Naive B cell (primary cell): ENCODE data around the gene CD300LG. TPM values are rescaled to one million over a fixed set of nuclear protein-coding genes. Genes with fewer than 3 reads are reported as not detected.
"Not testable (repeated sequence)": the region's sequence is repeated elsewhere in the genome, so short reads cannot be mapped to it uniquely, and the experiment has no call there.

Experiments used
- ATAC-seq, 2 donors: fragments of 150-1000 bp; cut with Tn5 transposase; 2 replicates each; pipeline ENCODE4 v1.10.0; 2021; ENCODE audit warnings: low read depth in 2 of 2, mild to moderate bottlenecking in 2 of 2, moderate library complexity in 2 of 2
- DNase-seq: peaks from one replicate; pipeline ENCODE4 v3.0.0; 2022
- H3K27ac Mint-ChIP-seq, 6 donors: one replicate each; pipeline ENCODE4 v1.8.0; 2020 to 2022; ENCODE audit warnings: mild to moderate bottlenecking in 6 of 6, mixed read lengths in 6 of 6, moderate library complexity in 5 of 6, inconsistent platforms in 2 of 6
- H3K27me3 Mint-ChIP-seq, 3 donors: one replicate each; pipeline ENCODE4 v1.8.0; 2021 to 2022; ENCODE audit warnings: mixed read lengths in 3 of 3, mild to moderate bottlenecking in 1 of 3
- H3K36me3 Mint-ChIP-seq, 2 donors: one replicate each; pipeline ENCODE4 v1.8.0; 2020 to 2022; ENCODE audit warnings: mixed read lengths in 2 of 2, inconsistent platforms in 1 of 2, mild to moderate bottlenecking in 1 of 2
- H3K4me1 Mint-ChIP-seq, 3 donors: one replicate each; pipeline ENCODE4 v1.8.0; 2020 to 2022; ENCODE audit warnings: mixed read lengths in 3 of 3, inconsistent platforms in 1 of 3, mild to moderate bottlenecking in 1 of 3, moderate library complexity in 1 of 3
- H3K4me3 Mint-ChIP-seq, 8 donors: one replicate each; pipeline ENCODE4 v1.8.0; 2020 to 2022; ENCODE audit warnings: mild to moderate bottlenecking in 8 of 8, mixed read lengths in 8 of 8, moderate library complexity in 8 of 8, inconsistent platforms in 2 of 8
- H3K9me3 Mint-ChIP-seq, 7 donors: one replicate each; pipeline ENCODE4 v1.8.0; 2020 to 2022; ENCODE audit warnings: mixed read lengths in 7 of 7, mild to moderate bottlenecking in 5 of 7, inconsistent platforms in 2 of 7, moderate library complexity in 1 of 7
- polyA plus RNA-seq, 6 donors: library from polyadenylated mRNA; unstranded; fragments of 300-500 nt; fragmentation: Illumina TruSeq; gene quantifications; one replicate each; pipeline ENCODE4 v1.2.3, GENCODE V29; 2021; ENCODE audit warnings: low read depth in 6 of 6

The CD300LG gene, protein sequence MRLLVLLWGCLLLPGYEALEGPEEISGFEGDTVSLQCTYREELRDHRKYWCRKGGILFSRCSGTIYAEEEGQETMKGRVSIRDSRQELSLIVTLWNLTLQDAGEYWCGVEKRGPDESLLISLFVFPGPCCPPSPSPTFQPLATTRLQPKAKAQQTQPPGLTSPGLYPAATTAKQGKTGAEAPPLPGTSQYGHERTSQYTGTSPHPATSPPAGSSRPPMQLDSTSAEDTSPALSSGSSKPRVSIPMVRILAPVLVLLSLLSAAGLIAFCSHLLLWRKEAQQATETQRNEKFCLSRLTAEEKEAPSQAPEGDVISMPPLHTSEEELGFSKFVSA
- not detected for polyA plus RNA-seq

DNA sequence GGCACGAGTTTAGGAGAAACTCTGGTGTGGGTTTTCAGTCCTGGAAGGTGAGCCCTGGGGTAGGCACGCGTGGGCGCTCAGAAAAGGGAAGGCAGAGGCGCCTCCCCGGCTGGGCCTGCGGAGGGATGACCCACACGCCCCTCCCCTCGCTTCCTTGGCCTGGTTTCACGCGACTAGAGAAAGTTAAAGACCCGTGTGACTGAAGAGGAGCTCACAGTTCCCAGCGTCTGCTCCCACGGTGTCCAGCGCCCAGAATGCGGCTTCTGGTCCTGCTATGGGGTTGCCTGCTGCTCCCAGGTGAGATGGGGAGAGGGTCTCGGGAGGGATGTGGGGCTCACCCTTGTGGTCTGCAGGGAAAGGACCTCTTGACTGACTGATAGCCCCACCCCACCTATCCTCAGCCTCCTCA lies at the start of gene CD300LG:
TSS of gene CD300LG (plus strand) at position 214 of the 409 bp plus-strand sequence. CDS start at position 255, 41 bp downstream.
- Mint-ChIP-seq H3K4me1 (peaks cover 3 to 6% (median 4%) of the 10 kb centered on the region in 3 donors), H3K9me3 (peaks cover 0 to 5% (median 0%) of the 10 kb centered on the region in 7 donors), H3K36me3 (peaks cover 3 to 13% of the 10 kb centered on the region in 2 donors), H3K27ac (peak within 1 kb of the TSS in 1 of 6 donors; percentile 61), H3K4me3 (no peak within 1 kb of the TSS), H3K27me3 (peaks cover 23 to 62% (median 50%) of the 10 kb centered on the region in 3 donors)
- ATAC-seq (no peak), DNase-seq (no peak)

DNA sequence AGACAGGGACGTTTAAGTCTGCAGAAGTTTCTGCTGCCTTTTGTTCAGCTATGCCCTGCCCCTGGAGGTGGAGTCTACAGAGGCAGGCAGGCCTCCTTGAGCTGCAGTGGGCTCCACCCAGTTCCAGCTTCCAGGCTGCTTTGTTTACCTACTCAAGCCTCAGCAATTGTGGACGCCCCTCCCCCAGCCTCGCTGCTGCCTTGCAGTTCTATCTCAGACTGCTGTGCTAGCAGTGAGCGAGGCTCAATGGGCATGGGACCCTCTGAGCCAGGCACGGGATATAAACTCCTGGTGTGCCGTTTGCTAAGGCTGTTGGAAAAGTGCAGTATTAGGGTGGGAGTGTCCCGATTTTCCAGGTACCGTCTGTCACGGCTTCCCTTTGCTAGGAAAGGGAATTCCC lies 49.0 kb upstream of the CD300LG start:
- not testable (repeated sequence) for H3K36me3 Mint-ChIP-seq, ATAC-seq, H3K9me3 Mint-ChIP-seq, H3K4me1 Mint-ChIP-seq, DNase-seq, H3K4me3 Mint-ChIP-seq, H3K27ac Mint-ChIP-seq
- peaks cover 17 to 57% (median 43%) of the 10 kb centered on the region in 3 donors for H3K27me3 Mint-ChIP-seq

DNA sequence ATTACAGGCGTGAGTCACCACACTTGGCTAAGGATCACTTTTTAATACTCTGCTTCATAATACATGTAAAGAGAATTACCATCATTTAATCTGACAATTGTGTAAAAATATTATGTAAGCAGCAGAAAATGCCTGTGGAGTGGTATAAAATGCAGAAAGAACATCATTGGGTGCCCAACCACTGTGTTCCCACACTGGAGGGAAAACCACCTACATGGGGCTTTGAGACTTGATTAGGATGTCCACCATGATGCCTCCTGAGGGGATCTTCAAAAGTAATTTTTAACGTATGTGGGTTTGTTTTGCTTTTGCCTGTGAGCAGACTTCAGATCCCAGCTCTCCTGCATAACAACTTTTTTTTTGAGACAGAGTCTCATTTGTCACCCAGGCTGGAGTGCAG lies 47.9 kb upstream of the CD300LG start:
- no peak for ATAC-seq
- peaks cover 15 to 64% (median 43%) of the 10 kb centered on the region in 3 donors for H3K27me3 Mint-ChIP-seq
- no peaks in the 10 kb centered on the region for H3K9me3 Mint-ChIP-seq
- no peak for DNase-seq
- no peak overlapping the region for H3K27ac Mint-ChIP-seq
- H3K36me3 Mint-ChIP-seq: no peaks in the 10 kb centered on the region
- no peaks in the 10 kb centered on the region for H3K4me1 Mint-ChIP-seq
- H3K4me3 Mint-ChIP-seq: no peak overlapping the region

DNA sequence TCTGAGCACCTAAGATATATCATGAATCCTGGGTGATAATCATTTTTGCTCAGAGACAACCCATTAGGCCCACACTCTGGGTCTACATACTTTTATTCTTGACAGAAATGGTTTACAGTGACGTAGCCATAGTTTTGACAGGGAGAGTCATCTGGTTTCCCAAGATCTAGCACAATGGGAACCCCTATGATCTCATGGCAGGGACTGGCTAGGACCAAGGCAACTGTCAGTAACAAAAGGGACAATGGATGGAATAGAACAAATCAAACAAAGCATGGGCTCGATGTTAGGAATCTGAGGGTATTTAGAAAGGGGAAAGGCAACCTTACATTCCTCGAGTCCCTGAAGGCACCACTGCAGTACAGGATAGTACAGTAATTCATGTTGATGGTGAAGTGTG lies 46.2 kb upstream of the CD300LG start:
- ATAC-seq: no peak
- no peaks in the 10 kb centered on the region for H3K36me3 Mint-ChIP-seq
- peaks cover 20 to 58% (median 50%) of the 10 kb centered on the region in 3 donors for H3K27me3 Mint-ChIP-seq
- H3K9me3 Mint-ChIP-seq: peaks cover 0 to 5% (median 3%) of the 10 kb centered on the region in 7 donors
- no peak for DNase-seq
- no peaks in the 10 kb centered on the region for H3K4me1 Mint-ChIP-seq
- no peak overlapping the region for H3K27ac Mint-ChIP-seq
- no peak overlapping the region for H3K4me3 Mint-ChIP-seq

DNA sequence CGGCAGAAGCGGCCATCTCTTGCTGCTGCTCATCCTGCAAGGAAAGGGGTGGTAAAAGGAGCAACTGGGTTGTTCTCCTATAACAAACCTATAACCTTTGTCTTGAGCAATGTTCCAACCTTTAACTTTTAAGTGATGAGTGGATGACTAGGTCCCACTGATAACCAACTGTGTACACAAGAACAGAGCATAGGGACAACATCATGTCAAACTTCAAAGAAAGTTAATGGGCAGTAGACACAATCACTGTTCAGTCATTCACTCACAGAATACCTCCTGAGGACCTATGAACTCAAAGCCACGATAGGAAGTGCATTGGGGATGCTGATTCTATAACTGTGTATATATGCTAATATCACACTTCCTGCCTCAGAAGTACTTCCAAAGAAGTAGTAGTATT lies 45.1 kb upstream of the CD300LG start:
- H3K27ac Mint-ChIP-seq: no peak overlapping the region
- H3K9me3 Mint-ChIP-seq: peaks cover 0 to 5% (median 3%) of the 10 kb centered on the region in 7 donors
- no peaks in the 10 kb centered on the region for H3K36me3 Mint-ChIP-seq
- ATAC-seq (no peak), DNase-seq (no peak)
- no peak overlapping the region for H3K4me3 Mint-ChIP-seq
- H3K4me1 Mint-ChIP-seq: no peaks in the 10 kb centered on the region
- peaks cover 20 to 54% (median 43%) of the 10 kb centered on the region in 3 donors for H3K27me3 Mint-ChIP-seq

DNA sequence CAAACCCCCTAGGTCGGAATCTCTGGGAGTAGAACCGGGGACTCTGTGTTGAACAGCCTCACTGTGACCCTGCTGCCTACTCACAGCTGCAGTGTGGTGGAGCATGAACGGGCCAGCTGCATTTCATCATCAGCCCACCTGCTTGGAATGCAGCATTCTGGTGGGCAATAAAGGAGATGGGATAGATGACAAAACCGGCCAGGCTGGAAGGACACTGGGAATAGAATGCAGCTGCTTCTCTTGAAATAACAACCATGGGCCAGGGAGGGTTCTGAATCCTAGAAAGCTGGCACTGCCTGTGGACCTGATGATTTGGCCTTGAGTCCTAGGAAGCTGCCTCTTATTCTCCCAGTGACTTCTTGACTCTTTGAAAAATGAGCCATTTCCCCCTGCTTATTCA lies 43.2 kb upstream of the CD300LG start:
- ATAC-seq (no peak), DNase-seq (no peak)
- Mint-ChIP-seq H3K27ac (no peak overlapping the region), H3K4me1 (no peaks in the 10 kb centered on the region), H3K27me3 (peaks cover 23 to 55% (median 36%) of the 10 kb centered on the region in 3 donors), H3K9me3 (peaks cover 0 to 5% (median 3%) of the 10 kb centered on the region in 7 donors), H3K36me3 (no peaks in the 10 kb centered on the region), H3K4me3 (no peak overlapping the region)

DNA sequence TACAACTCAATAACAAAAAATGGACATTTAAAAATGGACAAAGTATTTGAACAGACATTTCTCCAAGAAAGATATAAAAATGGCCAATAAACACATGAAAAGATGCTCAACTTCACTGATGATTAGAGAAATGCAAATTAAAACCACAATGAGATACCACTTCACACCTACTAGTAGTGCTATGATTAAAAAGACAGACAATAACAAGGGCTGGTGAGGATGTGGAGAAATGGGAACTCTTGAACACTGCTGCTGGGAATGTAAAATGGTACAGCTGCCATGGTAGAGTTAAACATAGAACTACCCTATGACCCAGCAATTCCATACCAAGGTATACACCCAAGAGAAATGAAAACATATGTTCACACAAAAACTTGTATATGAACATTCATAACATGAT lies 41.9 kb upstream of the CD300LG start:
- DNase-seq (no peak), ATAC-seq (no peak)

DNA sequence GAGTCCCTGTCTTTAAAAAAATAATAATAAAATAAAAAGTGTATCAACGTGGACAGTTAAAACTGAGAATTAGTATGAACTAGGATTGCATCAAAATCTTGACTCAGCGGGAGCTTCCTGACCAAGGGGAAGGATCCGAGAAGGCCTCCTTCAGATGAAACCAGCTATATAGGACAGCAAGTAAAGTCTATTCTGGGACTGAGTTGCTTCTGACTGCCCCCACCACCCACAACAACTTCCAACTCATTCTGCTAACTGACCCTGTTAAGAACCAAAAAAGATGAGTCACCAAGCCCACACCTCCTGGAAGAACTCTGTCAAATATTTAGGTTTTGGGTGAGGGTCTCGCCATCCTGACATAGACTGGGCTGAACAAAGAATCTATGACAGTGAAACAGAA lies 38.9 kb upstream of the CD300LG start:
- H3K4me1 Mint-ChIP-seq: no peaks in the 10 kb centered on the region
- peaks cover 25 to 63% (median 30%) of the 10 kb centered on the region in 3 donors for H3K27me3 Mint-ChIP-seq
- no peak overlapping the region for H3K27ac Mint-ChIP-seq
- DNase-seq: no peak
- H3K36me3 Mint-ChIP-seq: no peaks in the 10 kb centered on the region
- H3K4me3 Mint-ChIP-seq: no peak overlapping the region
- H3K9me3 Mint-ChIP-seq: peaks cover 0 to 5% (median 3%) of the 10 kb centered on the region in 7 donors
- ATAC-seq: no peak

More for the DNA sequence above, 41.9 kb upstream of the CD300LG start:
- H3K36me3 Mint-ChIP-seq: no peaks in the 10 kb centered on the region
- no peak overlapping the region for H3K27ac Mint-ChIP-seq
- H3K27me3 Mint-ChIP-seq: peaks cover 23 to 57% (median 30%) of the 10 kb centered on the region in 3 donors
- peaks cover 0 to 5% (median 3%) of the 10 kb centered on the region in 7 donors for H3K9me3 Mint-ChIP-seq
- no peaks in the 10 kb centered on the region for H3K4me1 Mint-ChIP-seq
- H3K4me3 Mint-ChIP-seq: no peak overlapping the region

DNA sequence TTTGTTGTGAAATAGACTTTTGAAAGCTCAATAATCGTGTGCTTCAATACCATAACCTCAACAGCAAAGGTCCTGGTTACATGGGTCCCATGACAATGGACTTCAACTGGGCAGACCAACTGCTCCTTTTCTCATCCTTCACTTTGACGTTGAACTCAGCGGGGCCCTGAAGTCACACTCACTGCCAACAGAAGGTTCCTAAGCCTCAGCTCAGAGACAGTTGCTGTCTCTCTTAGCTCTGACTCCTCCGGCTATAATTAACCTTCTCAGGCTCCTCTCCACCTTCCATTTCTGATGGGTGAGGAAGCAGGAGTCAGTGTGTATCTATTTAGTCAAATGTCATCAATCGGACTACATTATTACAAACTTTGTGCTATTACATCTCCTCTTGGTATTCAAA lies 37.9 kb upstream of the CD300LG start:
- ATAC-seq: no peak
- H3K27me3 Mint-ChIP-seq: peaks cover 20 to 62% (median 35%) of the 10 kb centered on the region in 3 donors

DNA sequence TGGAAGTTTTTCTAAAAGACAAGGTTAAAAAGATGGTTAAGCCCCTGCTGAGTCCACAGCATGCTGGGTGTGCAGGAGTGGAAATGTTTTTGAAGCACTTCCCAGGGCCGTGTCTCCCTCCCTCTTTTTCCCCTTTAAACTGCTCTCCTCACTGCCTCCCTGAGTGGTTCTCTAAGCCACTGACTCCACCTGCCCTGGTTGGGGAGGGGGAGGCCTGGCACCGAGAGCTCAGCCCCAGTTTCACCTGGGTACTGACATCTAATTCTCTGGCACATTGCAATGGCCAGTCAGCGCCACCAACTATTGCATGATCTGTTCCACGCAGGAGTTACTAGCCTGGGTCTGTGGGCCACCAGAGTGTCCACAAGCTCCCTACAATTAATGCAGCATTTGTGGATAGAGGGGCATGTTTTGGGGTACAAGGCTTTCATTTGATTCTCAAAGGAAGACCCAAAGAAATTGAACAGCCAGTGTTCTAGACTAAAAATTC lies 36.7 kb upstream of the CD300LG start:
- Mint-ChIP-seq H3K4me1 (no peaks in the 10 kb centered on the region), H3K27me3 (peaks cover 16 to 52% (median 30%) of the 10 kb centered on the region in 3 donors), H3K4me3 (no peak overlapping the region), H3K9me3 (peaks cover 0 to under 1% (median 0%) of the 10 kb centered on the region in 7 donors), H3K36me3 (no peaks in the 10 kb centered on the region), H3K27ac (no peak overlapping the region)
- no peak for ATAC-seq
- DNase-seq: no peak

More for the DNA sequence above, 37.9 kb upstream of the CD300LG start:
- H3K27ac Mint-ChIP-seq: no peak overlapping the region
- H3K4me1 Mint-ChIP-seq: no peaks in the 10 kb centered on the region
- H3K4me3 Mint-ChIP-seq: no peak overlapping the region
- H3K9me3 Mint-ChIP-seq: peaks cover 0 to 5% (median 3%) of the 10 kb centered on the region in 7 donors
- DNase-seq: no peak
- H3K36me3 Mint-ChIP-seq: no peaks in the 10 kb centered on the region

DNA sequence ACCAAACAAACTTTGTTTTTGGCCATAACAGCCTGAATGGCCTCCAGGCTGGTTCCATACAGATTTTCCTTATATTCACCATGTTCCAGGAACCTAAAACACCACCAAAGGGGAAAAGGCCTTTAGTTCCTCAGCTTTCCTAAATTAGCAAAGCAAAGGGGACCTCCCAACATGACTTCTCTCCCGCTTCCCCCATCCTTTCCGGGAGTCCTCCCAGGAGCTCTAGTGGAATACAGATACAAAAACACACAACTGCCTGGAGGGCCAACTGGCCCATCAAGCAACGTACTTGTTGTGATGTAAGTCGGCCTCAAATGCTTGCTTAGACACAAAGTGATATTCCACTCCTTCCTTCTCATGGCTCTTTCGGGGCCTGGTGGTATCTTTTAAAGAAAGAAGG lies 36.2 kb upstream of the CD300LG start:
- ATAC-seq (no peak), DNase-seq (no peak)
- no peak overlapping the region for H3K4me3 Mint-ChIP-seq
- no peaks in the 10 kb centered on the region for H3K4me1 Mint-ChIP-seq
- H3K27ac Mint-ChIP-seq: no peak overlapping the region
- H3K36me3 Mint-ChIP-seq: no peaks in the 10 kb centered on the region
- peaks cover 16 to 50% (median 27%) of the 10 kb centered on the region in 3 donors for H3K27me3 Mint-ChIP-seq
- H3K9me3 Mint-ChIP-seq: no peaks in the 10 kb centered on the region

DNA sequence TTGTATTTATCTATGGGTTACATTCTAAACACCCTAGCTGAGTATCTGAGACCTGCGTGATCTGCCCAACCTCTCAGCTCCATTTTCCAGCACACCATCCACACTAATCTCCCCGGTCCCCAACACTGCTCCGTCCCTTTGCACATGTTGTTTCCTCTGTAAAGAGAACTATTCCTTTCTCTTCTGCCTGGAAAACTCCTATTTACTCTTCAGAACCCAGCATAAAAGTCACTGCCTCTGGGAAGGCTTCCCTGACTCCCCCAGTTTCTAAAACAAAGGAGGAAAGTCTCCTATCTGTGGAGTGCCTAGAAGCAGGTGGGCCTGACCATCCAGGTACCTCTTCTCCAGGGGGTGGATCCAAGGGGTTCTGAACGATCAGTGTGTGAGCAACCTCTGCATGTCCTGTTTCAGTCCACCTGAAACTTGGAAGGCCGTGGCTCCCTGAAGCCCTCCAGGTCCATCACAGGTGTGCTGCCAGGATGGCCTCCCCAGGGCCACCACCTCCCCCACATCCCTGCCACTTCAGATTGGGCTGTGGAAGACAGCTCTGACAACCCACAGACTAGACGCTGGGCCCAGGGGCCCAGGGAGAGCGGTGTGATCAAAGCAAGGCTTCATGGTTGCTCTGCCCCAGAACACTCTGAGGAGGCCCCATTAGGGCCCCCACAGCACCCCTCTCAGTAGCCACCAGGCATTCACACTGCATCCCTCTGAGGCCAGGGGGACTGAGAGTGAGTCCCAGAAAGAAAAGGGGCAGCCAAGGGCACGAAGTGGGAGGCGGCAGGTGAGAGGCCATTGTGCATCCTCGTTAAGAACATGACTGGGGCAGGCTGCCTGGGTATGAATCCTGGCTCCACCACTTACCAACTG lies 34.3 kb upstream of the CD300LG start:
- Mint-ChIP-seq H3K27ac (peak overlapping the region in 1 of 6 donors; percentile 35), H3K36me3 (no peaks in the 10 kb centered on the region), H3K9me3 (no peaks in the 10 kb centered on the region), H3K27me3 (peaks cover 16 to 52% (median 27%) of the 10 kb centered on the region in 3 donors), H3K4me3 (no peak overlapping the region), H3K4me1 (no peaks in the 10 kb centered on the region)
- DNase-seq (no peak), ATAC-seq (no peak)

DNA sequence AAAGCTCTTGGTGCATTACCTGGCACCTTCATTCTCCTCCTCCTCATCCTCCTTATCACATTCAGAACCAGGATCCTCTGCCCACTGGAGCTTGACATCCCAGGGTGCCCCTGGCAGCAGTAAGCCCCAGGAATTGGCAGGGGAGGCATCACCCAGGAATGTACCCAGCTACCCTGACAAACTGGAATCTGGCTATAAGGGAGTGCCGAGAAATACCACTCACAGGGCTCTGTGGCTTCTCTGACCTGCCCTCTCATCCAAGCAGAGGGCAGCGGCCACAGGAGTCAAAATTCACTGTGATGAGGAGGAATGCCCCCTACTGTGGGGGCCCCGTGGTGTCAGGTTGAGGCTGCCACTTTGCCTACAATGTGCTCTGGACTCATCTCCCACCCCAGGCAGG lies 33.6 kb upstream of the CD300LG start:
- no peak overlapping the region for H3K27ac Mint-ChIP-seq
- H3K36me3 Mint-ChIP-seq: no peaks in the 10 kb centered on the region
- no peaks in the 10 kb centered on the region for H3K9me3 Mint-ChIP-seq
- DNase-seq: no peak
- no peak overlapping the region for H3K4me3 Mint-ChIP-seq
- H3K4me1 Mint-ChIP-seq: no peaks in the 10 kb centered on the region
- no peak for ATAC-seq
- H3K27me3 Mint-ChIP-seq: peaks cover 13 to 50% (median 27%) of the 10 kb centered on the region in 3 donors
